SK-N-SH treated with all-trans-retinoic acid at 6 μM for 48 hours (cell line): ENCODE data around the gene KIF1A.

Source experiments
- ATAC-seq: fragments of 200-7000 bp; cut with Tn5 transposase; 3 replicates; pipeline ENCODE4 v1.9.1; 2020; ENCODE audit warnings: mild to moderate bottlenecking, moderate library complexity
- ARNTL ChIP-seq: fragments of 450-650 bp; formaldehyde crosslinking; IDR thresholded peaks from 2 replicates; pipeline ENCODE4 v1.5.0; 2020; ENCODE audit warnings: low read depth, mild to moderate bottlenecking, moderate library complexity, borderline replicate concordance
- BACH2 ChIP-seq: fragments of 250-450 bp; sonication (Bioruptor Pico); IDR thresholded peaks from 2 replicates; pipeline ENCODE4 v1.9.0; 2021; ENCODE audit warnings: mild to moderate bottlenecking, borderline replicate concordance
- CSDC2 ChIP-seq: fragments of 250-450 bp; sonication (Bioruptor Pico); IDR thresholded peaks from 2 replicates; pipeline ENCODE4 v1.5.0; 2020; ENCODE audit warnings: mild to moderate bottlenecking, moderate library complexity
- ESRRG ChIP-seq: fragments of 250-450 bp; sonication (Bioruptor Pico); IDR thresholded peaks from 2 replicates; pipeline ENCODE4 v1.6.1; 2021; ENCODE audit warnings: mild to moderate bottlenecking
- GLIS3 ChIP-seq: fragments of 250-450 bp; sonication (Bioruptor Pico); IDR thresholded peaks from 2 replicates; pipeline ENCODE4 v1.5.0; 2020; ENCODE audit warnings: mild to moderate bottlenecking, moderate library complexity
- ISL1 ChIP-seq: fragments of 250-450 bp; sonication (Bioruptor Pico); IDR thresholded peaks from 2 replicates; pipeline ENCODE4 v2.1.2; 2022; ENCODE audit warnings: mild to moderate bottlenecking, moderate library complexity
- PPARA ChIP-seq: fragments of 250-450 bp; sonication (Bioruptor Pico); IDR thresholded peaks from 2 replicates; pipeline ENCODE4 v1.5.0; 2020; ENCODE audit warnings: mild to moderate bottlenecking, borderline replicate concordance
- RARB ChIP-seq: fragments of 250-450 bp; sonication (Bioruptor Pico); IDR thresholded peaks from 2 replicates; pipeline ENCODE4 v1.8.0; 2021; ENCODE audit warnings: mild to moderate bottlenecking, moderate library complexity
- SNAI2 ChIP-seq: fragments of 250-450 bp; sonication (Bioruptor Pico); IDR thresholded peaks from 2 replicates; pipeline ENCODE4 v1.5.0; 2020; ENCODE audit warnings: mild to moderate bottlenecking, moderate library complexity
- TCF4 ChIP-seq: fragments of 250-450 bp; sonication (Bioruptor Pico); IDR thresholded peaks from 2 replicates; pipeline ENCODE4 v1.8.0; 2021; ENCODE audit warnings: mild to moderate bottlenecking, moderate library complexity, borderline replicate concordance
- TOX ChIP-seq: fragments of 250-450 bp; sonication (Bioruptor Pico); IDR thresholded peaks from 2 replicates; pipeline ENCODE4 v1.8.0; 2021; ENCODE audit warnings: mild to moderate bottlenecking, moderate library complexity, borderline replicate concordance
- ZC3H10 ChIP-seq: fragments of 250-450 bp; sonication (Bioruptor Pico); IDR thresholded peaks from 2 replicates; pipeline ENCODE4 v1.5.1; 2021; ENCODE audit warnings: mild to moderate bottlenecking, moderate library complexity
- ZFP3 ChIP-seq: fragments of 250-450 bp; sonication (Bioruptor Pico); IDR thresholded peaks from 2 replicates; pipeline ENCODE4 v1.5.0; 2020; ENCODE audit warnings: mild to moderate bottlenecking, moderate library complexity
- ZFP30 ChIP-seq: fragments of 450-650 bp; formaldehyde crosslinking; IDR thresholded peaks from 2 replicates; pipeline ENCODE4 v1.5.0; 2022; ENCODE audit warnings: mild to moderate bottlenecking, moderate library complexity
- ZNF565 ChIP-seq: fragments of 450-650 bp; formaldehyde crosslinking; conservative IDR thresholded peaks from 2 replicates; pipeline ENCODE4 v1.5.0; 2020; ENCODE audit warnings: low read depth, mild to moderate bottlenecking, moderate library complexity
- ZNF70 ChIP-seq: fragments of 450-650 bp; formaldehyde crosslinking; IDR thresholded peaks from 2 replicates; pipeline ENCODE4 v1.5.0; 2020; ENCODE audit warnings: mild to moderate bottlenecking, moderate library complexity
- ZNF8 ChIP-seq: fragments of 450-650 bp; formaldehyde crosslinking; IDR thresholded peaks from 2 replicates; pipeline ENCODE4 v1.5.0; 2020; ENCODE audit warnings: mild to moderate bottlenecking, moderate library complexity
- TF ChIP-seq, protein P1 (sequence below): fragments of 250-450 bp; sonication (Bioruptor Pico); IDR thresholded peaks from 2 replicates; pipeline ENCODE4 v1.8.0; 2020; ENCODE audit warnings: mild to moderate bottlenecking, moderate library complexity, borderline replicate concordance
- TF ChIP-seq, protein P2 (sequence below): fragments of 250-450 bp; sonication (Bioruptor Pico); IDR thresholded peaks from 2 replicates; pipeline ENCODE4 v1.5.1; 2020; ENCODE audit warnings: low read depth, mild to moderate bottlenecking, moderate library complexity
- TF ChIP-seq, protein P3 (sequence below): fragments of 250-450 bp; sonication (Bioruptor Pico); IDR thresholded peaks from 2 replicates; pipeline ENCODE4 v1.8.0; 2021; ENCODE audit warnings: low read depth, mild to moderate bottlenecking, moderate library complexity, borderline replicate concordance
- TF ChIP-seq, protein P4 (sequence below): fragments of 250-450 bp; sonication (Bioruptor Pico); IDR thresholded peaks from 2 replicates; pipeline ENCODE4 v1.5.1; 2021; ENCODE audit warnings: mild to moderate bottlenecking, moderate library complexity
- TF ChIP-seq, protein P5 (sequence below): fragments of 250-450 bp; sonication (Bioruptor Pico); IDR thresholded peaks from 2 replicates; pipeline ENCODE4 v1.5.0; 2020; ENCODE audit warnings: mild to moderate bottlenecking, moderate library complexity

The KIF1A gene

DNA sequence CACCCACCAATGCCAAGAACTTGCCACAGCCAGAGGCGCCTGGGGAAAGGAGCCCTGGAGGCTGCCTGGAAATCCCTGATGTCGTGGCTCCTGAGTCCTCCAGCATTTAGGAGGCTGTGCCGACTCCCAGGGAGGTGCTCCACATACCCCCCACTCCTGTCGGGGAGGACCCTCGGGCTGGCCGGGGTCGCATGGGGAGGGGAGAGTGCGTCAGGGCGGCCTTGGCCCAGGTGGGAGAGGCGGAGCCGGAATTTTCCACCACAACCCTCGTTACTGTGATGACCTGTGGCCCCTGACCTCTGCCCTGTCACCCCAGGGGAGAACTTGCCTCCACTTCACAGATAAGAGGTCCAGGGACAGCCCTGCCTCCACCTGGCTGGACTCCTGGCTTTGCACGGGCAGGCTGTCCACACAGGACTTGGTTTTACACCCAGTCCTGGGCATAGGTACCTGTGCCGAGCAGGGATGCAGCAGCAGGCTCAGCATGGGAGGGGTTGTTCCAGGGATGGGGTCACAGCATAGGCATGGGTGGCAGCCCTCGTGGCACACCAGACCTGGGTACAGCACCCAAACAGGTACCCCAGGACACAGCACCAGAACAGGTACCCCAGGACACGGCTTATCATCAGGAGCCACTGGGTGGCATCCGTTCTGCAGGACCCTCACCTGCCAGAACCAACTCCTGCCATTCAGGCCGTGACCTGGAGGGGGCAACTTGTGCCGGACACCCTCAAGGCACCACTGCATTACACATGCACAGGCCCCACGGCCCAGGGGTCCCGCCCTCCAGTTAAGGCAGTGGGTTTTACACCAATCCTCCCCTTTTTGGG lies 36.3 kb upstream of the KIF1A start:
- ATAC-seq = no peak
- TF ChIP-seq ZNF8 (CRISPR knock-in tag) (no peak), ESRRG (no peak), RARB (CRISPR knock-in tag) (no peak), ZC3H10 (CRISPR knock-in tag) (no peak), ARNTL (CRISPR knock-in tag) (no peak), GLIS3 (CRISPR knock-in tag) (no peak), ZNF70 (CRISPR knock-in tag) (no peak), ZFP3 (CRISPR knock-in tag) (no peak), SNAI2 (CRISPR knock-in tag) (no peak), TCF4 (CRISPR knock-in tag) (no peak), ISL1 (CRISPR knock-in tag) (no peak), TOX (no peak), ZFP30 (CRISPR knock-in tag) (no peak), PPARA (no peak), ZNF565 (CRISPR knock-in tag) (no peak), CSDC2 (CRISPR knock-in tag) (no peak)
- TF ChIP-seq, protein P1, sequence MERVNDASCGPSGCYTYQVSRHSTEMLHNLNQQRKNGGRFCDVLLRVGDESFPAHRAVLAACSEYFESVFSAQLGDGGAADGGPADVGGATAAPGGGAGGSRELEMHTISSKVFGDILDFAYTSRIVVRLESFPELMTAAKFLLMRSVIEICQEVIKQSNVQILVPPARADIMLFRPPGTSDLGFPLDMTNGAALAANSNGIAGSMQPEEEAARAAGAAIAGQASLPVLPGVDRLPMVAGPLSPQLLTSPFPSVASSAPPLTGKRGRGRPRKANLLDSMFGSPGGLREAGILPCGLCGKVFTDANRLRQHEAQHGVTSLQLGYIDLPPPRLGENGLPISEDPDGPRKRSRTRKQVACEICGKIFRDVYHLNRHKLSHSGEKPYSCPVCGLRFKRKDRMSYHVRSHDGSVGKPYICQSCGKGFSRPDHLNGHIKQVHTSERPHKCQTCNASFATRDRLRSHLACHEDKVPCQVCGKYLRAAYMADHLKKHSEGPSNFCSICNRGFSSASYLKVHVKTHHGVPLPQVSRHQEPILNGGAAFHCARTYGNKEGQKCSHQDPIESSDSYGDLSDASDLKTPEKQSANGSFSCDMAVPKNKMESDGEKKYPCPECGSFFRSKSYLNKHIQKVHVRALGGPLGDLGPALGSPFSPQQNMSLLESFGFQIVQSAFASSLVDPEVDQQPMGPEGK (CRISPR knock-in tag) = no peak
- TF ChIP-seq, protein P2, sequence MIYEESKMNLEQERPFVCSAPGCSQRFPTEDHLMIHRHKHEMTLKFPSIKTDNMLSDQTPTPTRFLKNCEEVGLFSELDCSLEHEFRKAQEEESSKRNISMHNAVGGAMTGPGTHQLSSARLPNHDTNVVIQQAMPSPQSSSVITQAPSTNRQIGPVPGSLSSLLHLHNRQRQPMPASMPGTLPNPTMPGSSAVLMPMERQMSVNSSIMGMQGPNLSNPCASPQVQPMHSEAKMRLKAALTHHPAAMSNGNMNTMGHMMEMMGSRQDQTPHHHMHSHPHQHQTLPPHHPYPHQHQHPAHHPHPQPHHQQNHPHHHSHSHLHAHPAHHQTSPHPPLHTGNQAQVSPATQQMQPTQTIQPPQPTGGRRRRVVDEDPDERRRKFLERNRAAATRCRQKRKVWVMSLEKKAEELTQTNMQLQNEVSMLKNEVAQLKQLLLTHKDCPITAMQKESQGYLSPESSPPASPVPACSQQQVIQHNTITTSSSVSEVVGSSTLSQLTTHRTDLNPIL (CRISPR knock-in tag) = no peak
- TF ChIP-seq, protein P3, sequence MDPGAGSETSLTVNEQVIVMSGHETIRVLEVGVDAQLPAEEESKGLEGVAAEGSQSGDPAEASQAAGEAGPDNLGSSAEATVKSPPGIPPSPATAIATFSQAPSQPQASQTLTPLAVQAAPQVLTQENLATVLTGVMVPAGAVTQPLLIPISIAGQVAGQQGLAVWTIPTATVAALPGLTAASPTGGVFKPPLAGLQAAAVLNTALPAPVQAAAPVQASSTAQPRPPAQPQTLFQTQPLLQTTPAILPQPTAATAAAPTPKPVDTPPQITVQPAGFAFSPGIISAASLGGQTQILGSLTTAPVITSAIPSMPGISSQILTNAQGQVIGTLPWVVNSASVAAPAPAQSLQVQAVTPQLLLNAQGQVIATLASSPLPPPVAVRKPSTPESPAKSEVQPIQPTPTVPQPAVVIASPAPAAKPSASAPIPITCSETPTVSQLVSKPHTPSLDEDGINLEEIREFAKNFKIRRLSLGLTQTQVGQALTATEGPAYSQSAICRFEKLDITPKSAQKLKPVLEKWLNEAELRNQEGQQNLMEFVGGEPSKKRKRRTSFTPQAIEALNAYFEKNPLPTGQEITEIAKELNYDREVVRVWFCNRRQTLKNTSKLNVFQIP (CRISPR knock-in tag) = no peak

DNA sequence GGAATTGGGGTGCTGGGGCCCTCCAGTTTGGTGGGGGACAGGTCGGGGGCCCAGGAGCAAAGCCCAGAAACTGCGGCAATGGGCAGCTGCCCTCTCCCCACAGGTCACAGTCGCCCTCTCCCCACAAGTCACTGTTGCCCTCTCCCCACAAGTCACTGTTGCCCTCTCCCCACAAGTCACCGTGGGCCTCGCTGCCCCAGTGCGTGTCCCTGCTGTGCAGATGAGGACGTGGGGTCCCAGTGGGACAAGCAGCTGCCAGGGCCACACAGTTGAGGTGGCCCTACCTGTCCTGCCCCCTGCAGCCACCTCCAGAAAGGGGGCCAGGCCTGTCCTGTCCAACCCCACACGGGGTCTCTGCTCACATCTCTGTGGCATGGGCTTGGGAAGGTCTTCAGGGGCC lies 35.7 kb upstream of the KIF1A start:
- no peak for ATAC-seq

DNA sequence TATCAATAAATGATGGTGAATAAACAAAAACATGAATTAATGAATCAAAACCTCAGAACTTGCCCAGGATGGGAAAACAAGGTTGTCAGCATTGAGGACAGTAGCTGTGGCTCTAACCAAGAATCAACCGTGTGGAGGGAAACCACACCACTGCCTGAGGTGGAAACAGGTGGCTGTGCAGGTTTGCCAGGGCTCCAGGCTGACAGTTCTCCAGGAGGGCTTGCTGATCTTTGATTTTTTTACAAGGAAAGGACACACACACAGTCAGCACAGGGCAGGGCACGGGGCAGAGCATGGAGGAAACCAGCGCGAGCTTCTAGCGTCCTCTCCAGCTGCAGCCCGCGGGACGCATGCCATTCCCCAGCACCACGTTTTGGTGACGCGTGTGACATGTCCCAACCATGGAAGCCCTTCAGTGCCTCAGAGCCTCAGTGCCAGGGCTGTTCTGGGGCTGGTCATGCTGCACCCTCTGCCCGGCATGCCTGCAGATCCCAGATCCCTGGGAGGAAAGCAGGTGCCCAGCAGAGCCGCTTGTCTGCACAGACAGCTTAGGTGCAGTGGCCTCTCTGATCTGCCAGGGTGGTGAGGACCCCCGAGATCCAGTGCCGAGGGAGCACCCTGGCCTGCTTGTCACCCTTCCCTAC lies 32.8 kb upstream of the KIF1A start:
- no peak for ATAC-seq
- TF ChIP-seq ARNTL (CRISPR knock-in tag) = no peak
- no peak for TF ChIP-seq TCF4 (CRISPR knock-in tag)
- TF ChIP-seq, protein P4, sequence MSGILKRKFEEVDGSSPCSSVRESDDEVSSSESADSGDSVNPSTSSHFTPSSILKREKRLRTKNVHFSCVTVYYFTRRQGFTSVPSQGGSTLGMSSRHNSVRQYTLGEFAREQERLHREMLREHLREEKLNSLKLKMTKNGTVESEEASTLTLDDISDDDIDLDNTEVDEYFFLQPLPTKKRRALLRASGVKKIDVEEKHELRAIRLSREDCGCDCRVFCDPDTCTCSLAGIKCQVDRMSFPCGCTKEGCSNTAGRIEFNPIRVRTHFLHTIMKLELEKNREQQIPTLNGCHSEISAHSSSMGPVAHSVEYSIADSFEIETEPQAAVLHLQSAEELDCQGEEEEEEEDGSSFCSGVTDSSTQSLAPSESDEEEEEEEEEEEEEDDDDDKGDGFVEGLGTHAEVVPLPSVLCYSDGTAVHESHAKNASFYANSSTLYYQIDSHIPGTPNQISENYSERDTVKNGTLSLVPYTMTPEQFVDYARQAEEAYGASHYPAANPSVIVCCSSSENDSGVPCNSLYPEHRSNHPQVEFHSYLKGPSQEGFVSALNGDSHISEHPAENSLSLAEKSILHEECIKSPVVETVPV (CRISPR knock-in tag) = no peak
- TF ChIP-seq, protein P2 (CRISPR knock-in tag) = no peak
- no peak for TF ChIP-seq BACH2 (CRISPR knock-in tag)
- no peak for TF ChIP-seq SNAI2 (CRISPR knock-in tag)
- no peak for TF ChIP-seq ZFP3 (CRISPR knock-in tag)
- TF ChIP-seq ZNF565 (CRISPR knock-in tag) = no peak
- no peak for TF ChIP-seq ZC3H10 (CRISPR knock-in tag)
- no peak for TF ChIP-seq ZNF8 (CRISPR knock-in tag)

More for the DNA sequence above, 35.7 kb upstream of the KIF1A start:
- TF ChIP-seq ARNTL (CRISPR knock-in tag) (no peak), PPARA (no peak), ZC3H10 (CRISPR knock-in tag) (no peak), SNAI2 (CRISPR knock-in tag) (no peak), ESRRG (no peak)
- TF ChIP-seq, protein P5, sequence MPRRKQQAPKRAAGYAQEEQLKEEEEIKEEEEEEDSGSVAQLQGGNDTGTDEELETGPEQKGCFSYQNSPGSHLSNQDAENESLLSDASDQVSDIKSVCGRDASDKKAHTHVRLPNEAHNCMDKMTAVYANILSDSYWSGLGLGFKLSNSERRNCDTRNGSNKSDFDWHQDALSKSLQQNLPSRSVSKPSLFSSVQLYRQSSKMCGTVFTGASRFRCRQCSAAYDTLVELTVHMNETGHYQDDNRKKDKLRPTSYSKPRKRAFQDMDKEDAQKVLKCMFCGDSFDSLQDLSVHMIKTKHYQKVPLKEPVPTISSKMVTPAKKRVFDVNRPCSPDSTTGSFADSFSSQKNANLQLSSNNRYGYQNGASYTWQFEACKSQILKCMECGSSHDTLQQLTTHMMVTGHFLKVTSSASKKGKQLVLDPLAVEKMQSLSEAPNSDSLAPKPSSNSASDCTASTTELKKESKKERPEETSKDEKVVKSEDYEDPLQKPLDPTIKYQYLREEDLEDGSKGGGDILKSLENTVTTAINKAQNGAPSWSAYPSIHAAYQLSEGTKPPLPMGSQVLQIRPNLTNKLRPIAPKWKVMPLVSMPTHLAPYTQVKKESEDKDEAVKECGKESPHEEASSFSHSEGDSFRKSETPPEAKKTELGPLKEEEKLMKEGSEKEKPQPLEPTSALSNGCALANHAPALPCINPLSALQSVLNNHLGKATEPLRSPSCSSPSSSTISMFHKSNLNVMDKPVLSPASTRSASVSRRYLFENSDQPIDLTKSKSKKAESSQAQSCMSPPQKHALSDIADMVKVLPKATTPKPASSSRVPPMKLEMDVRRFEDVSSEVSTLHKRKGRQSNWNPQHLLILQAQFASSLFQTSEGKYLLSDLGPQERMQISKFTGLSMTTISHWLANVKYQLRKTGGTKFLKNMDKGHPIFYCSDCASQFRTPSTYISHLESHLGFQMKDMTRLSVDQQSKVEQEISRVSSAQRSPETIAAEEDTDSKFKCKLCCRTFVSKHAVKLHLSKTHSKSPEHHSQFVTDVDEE (CRISPR knock-in tag) = no peak
